Gastroesophageal sphincter (tissue), 3 donors: ENCODE data around the gene MCC.

Source experiments
- CTCF ChIP-seq, 4 experiments: fragments of 200-600 bp in 2 of 4; fragments of 450-650 bp in 2 of 4; sonication (generic) in 1 of 4; IDR thresholded peaks; one replicate each; pipeline ENCODE4 v1.5.1; 2017 to 2019; ENCODE audit warnings: antibody characterized with exemption in 4 of 4, mild to moderate bottlenecking in 2 of 4, moderate library complexity in 2 of 4
- EP300 ChIP-seq: sonication (generic); formaldehyde crosslinking; IDR thresholded peaks from one replicate; pipeline ENCODE4 v1.6.1; 2017; ENCODE audit warnings: antibody characterized with exemption, mild to moderate bottlenecking
- POLR2A ChIP-seq, 2 donors: fragments of 450-650 bp; IDR thresholded peaks; one replicate each; pipeline ENCODE4 v1.6.1; 2017; ENCODE audit warnings: antibody characterized with exemption in 2 of 2, mild to moderate bottlenecking in 2 of 2, moderate library complexity in 1 of 2
- POLR2AphosphoS5 ChIP-seq: sonication (generic); formaldehyde crosslinking; IDR thresholded peaks from one replicate; pipeline ENCODE4 v1.6.1; 2017; ENCODE audit warnings: antibody characterized with exemption

- no peak for TF ChIP-seq POLR2AphosphoS5
- no peak for TF ChIP-seq CTCF (IDR thresholded peaks at IDR 0.05)
- no peak for TF ChIP-seq POLR2A (IDR thresholded peaks at IDR 0.05)
- TF ChIP-seq EP300, result no peak
These were observed 8.0 kb downstream of the MCC start for GRCh38 chr5:113480243-113480642.
